Measurements from ENCODE around the gene ERCC1.

The ERCC1 gene

DNA sequence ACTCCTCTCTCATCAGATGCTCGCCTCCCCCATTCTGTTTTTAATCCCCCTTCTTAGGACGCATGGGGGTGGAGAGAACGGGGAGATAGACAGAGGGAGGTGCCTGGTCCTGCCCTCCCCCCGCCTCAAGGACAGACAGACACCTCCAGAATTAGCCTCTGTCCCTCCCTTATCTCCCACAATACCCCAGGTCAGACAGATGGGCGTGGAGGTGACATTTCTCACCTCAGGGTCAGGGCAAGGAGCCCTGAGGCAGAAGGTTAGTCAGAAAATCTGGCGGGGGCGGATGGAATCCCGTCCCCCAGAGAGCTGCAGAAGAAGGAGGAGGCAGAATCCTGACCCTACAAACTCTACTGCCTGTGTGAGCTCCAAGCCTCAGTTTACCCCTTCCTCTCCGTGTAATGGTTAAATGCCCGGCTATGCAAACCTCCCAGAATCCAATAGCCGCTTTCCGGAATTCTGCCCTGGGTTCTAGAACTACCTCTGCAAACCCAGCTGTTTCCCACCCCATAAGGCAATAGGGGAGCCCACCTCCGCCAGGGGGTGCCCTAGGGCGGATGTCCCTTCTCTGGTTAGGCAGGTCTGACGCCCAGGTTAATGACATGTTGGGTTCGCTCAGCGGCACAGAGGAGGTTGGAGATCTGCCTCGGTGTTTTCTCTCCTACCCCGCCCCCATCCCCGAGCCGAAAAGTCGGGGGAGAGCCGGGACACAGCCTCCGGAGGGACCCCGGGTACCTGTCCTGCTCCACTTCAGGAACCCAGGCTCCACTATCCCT is 19.7 kb downstream of the ERCC1 start:
- peak; percentile 45 for DNase-seq

DNA sequence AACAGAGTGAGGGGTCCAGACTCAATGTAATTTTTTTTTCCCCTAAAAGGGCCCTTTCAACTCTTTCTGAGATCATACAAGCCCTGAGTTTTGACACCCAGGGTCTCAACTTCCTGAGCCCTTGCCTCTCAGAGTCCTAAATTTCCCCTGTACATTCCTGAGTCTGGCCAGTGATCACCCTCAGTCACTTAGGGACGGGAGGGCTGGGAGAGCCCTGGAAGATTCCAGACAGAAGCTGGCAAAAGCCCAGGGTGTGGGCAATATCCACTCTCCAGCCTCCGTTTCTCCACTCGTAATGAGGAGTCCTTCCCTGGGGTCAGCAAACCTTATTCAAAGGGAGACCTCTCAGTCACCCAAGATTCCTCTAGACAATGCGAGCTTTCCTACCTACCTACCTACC is 20.4 kb downstream of the ERCC1 start:
- no peak for DNase-seq

DNA sequence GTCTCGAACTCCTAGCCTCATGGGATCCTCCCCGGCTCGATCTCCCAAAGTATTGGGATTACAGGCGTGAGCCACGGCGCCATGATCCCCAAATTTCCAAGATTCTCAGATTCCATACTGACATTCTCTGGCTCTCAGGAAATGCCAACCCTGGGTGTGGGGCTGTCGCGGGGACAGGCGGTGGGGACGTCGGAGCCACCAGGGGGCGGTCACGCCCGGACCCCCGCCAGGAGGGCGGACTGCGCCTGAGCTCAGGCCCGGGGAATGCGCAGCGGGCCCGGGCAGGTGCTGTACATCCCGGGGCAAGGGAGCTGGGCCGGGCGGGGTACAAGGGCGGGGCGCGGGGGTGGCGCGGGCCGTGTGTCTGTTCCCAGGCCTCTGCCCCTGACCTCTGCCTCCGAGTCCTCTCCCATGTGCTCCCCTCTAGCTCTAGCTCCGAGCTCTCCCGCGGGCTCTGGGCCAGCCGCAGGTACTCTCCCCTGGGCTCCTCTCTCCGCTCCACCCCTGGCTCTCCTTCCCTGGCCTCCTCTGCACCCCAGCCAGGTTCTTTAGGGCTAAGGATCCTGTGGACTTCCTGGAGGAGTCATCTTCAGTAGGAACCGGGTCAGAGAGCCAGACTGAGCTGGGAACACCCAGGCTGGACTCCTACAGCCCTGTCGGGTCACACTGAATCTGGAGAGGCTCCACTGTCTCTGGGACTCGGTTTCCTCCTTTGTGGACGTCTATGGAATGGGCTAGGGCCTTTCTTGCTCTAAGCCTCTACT is 21.2 kb downstream of the ERCC1 start:
- DNase-seq: no peak

DNA sequence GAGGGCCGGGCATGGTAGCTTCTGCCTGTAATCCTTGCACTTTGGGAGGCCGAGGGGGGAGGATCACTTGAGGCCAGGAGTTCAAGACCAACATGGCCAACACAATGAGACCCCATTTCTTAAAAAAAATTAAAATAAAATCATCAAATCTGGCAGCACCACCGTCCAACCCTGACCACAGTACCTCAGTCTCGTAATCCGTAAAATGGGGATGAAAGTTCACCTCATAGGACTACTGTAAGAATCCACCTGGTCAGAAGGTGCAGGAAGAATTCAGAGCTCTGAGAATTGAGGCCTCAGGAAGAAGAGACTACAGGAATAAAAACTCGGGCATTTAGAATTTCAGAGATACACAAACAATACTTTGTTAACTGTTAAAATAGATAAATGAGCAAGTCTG is 21.9 kb downstream of the ERCC1 start:
- no peak for DNase-seq

DNA sequence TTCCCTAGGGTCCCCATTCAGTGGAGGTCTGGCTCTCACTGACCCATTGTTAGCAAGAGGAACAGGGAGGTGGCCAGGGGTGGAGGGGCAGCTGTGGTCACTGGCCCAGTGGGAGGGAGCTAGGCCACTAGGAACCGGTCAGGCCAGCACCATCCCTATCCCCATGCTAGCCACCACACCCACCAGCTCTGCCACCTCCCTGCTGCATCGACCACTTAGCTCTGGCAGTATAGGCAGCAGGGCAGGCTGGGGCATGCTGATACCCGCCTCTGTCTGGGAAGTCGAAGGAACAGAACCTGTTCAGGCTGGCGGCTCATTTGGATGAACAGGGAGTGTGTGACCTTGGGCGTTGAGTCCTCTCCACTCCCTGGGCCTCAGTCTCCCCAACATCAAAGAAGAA is 23.5 kb downstream of the ERCC1 start:
- peak; percentile 44 for DNase-seq

DNA sequence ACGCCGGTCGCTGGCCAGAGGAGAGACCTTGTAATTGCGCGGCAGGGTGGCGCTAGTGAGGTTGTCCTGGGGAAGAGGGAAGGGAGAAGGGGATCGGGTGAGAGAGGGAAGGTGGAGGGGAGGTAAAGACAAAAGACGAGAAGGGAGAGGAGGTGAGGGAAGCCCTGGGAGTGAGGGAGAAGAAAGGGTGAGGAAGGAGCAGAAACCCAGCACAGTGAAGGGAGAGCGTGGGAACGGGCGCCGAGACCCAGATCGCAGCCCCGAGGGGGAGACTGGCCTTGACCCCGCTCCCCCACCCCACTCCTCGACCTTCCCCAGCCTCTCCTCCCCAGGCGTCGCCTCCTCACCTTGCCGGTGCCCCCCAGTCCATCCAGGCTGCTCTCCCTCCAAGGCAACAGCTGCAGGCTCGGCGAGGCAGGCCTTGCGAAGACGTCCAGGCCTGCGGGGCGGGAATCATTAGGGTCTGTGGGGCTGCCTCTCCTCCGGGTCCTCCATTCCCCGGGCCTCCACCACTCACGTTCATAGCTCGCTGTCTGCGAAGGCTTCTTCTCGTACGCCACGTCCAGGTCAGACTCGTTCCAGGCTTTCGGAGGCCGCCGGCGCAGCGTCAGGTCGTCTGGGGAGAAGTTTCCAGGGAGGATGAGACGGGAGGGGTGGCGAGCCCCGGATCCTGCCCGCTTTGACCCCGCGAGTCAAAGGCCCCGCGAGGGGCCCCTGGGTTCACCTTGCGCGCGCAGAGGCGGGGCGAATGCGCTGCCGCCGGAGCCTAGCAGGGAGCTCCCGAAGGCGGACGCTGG is 27.7 kb downstream of the ERCC1 start:
- no peak for DNase-seq

DNA sequence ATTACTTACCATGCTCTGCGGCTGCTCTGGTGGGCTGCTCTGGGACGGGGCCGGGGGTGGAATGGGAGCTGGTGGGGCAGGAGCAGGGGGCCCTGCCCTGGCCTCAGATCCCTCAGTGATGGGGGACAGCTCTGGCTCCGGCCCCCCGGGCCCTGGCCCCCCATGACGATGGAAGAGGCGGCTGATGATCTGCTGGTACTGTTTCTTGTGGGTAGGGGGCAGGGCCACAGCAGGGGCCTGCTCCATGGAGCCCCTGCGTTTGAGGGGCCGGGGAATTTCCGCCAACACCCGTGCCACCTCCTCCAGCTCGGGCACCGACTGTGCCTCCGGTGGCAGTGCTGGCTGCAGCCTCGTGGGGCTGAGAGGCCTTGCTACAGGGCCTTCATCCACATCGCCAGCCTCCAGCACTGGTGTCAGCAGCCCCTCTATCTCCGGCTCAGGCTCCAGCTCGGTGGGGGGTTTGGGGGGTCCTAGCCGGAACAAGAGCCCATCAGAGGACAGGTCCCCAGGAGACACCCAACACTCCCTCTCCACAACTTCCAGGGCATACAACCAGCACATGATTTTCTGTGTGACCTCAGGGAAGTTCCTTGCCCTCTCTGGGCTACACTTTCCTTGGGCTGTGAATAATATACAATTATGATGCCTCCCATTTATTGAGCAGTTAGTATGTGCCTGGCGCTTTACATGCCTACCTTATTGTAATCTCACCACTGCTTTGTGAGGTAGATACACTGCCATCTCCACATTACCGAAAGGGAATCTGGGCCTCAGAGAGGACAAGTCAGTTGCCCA is 31.6 kb downstream of the ERCC1 start:
- no peak for DNase-seq

DNA sequence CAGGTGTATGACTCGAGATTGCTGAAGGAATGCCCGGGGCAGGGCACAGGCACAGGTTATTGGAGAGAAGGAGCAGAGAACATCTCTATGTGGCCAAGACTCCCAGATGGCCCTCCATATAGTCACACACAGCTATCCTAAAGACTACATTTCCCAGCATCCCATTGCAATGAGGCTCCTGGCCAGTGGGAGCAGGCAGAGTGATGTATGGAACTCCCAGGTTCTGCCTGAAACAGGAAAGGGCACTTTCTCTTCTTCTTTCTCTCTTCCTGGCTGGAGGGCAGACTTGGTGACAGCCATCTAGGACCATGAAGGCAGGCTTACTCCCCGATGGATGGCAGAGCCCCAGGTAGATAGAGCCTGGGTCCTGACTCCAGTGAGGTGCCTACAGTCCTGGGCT is 32.4 kb downstream of the ERCC1 start:
- DNase-seq: peak; percentile 18

DNA sequence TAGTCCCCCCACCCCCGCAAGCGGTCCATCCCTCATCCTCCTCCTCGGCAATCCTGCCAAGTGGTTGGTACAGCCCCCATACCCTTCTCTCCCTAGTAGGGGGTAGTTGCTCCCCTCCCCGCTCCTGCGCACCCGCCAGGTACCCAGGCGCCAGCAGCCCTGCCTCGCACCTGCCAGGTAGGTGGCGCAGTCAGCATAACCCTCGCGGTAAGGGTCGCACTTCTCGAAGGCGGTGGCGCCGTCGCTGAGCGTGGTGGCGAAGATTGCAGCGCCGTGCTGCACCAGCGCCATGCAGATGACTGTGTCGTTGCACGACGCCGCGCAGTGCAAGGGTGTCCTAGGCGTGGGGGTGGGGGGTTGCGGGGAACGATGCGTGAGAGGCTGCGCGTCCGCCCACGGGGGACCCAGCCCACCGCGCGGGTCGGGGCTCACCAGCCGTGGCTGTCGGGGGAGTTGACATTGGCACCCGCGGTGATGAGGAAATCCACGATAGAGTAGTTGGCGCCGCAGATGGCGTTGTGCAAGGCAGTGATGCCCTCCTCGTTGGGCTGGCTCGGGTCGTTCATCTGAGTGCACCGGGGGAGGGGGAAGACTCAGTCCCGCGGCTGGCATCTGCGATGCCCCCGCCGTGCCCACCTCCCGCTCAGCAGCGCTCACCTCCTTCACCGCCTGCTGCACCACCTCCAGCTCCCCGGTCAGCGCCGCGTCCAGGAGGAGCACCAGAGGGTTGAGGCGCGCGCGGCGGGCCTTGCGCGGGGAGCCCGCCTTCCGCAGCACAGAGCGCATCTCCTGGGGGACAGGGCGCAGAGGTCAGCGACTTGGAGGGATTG is 38.1 kb downstream of the ERCC1 start:
- DNase-seq: peak; percentile 3

DNA sequence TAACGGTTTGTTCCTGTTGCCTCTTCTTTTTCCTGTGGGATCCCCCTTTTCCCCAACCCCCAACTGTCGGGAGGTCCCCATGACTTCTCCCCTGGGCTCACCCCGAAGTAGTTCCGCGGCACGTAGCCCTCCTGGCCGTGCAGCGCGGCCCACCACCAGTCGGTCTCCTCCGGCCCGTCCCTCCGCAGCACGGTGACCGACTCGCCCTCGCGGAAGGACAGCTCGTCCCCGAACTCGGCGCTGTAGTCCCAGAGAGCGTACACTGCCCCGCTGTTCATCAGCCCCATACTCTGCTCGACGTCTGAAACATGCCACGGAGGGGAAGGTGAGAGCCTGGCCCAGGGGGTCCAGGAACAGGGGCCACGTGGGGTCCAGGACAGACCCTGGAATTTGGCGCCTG is 41.3 kb downstream of the ERCC1 start:
- no peak for DNase-seq

DNA sequence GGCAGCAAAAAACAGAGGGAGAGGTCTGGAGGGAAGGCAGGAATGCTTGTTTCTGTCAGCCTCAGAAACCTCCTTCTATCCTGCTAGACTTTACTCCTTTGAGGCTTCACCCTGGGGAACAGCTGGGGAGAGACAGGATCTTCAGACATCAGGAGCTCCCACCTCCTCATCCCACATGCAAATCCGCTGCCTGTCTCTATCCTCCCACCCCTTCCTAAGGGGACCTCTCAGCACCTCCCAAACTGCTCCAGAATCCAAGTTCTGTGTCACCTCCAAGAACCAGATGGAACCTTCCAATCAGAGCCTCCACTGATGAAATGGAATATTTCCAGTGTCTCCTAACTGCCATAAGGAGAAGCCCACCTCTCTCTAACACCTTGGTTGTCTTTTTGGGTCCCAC is 43.6 kb downstream of the ERCC1 start:
- DNase-seq: no peak

DNA sequence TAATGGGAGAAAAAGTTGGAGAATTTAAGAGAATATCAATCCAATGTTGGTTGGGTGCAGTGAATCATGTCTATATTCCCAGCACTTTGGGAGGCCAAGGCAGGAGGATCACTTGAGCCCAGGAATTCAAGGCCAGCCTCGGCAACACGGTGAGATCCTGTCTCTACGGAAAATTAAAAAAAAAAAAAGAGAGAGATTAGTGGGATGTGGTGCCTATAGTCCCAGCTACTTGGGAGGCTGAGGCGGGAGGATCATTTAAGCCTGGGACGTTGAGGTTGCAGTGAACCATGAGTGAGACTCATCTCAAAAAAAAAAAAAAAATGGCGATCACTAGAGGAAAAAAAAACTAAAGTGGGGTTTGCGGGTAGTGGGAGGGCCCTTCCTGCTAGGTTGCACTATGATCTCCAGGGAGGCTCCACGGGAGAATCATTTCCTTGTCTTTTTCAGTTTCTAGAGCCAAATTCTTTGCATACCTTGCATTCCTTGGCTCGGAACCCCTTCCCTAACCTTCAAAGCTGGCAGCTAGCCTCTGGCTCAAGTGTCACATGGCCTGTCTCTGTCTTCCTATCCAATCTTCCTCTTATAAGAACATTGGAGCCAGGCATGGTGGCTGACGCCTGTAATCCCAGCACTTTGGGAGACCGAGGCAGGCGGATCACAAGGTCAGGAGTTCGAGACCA is 47.5 kb downstream of the ERCC1 start:
- DNase-seq: no peak

DNA sequence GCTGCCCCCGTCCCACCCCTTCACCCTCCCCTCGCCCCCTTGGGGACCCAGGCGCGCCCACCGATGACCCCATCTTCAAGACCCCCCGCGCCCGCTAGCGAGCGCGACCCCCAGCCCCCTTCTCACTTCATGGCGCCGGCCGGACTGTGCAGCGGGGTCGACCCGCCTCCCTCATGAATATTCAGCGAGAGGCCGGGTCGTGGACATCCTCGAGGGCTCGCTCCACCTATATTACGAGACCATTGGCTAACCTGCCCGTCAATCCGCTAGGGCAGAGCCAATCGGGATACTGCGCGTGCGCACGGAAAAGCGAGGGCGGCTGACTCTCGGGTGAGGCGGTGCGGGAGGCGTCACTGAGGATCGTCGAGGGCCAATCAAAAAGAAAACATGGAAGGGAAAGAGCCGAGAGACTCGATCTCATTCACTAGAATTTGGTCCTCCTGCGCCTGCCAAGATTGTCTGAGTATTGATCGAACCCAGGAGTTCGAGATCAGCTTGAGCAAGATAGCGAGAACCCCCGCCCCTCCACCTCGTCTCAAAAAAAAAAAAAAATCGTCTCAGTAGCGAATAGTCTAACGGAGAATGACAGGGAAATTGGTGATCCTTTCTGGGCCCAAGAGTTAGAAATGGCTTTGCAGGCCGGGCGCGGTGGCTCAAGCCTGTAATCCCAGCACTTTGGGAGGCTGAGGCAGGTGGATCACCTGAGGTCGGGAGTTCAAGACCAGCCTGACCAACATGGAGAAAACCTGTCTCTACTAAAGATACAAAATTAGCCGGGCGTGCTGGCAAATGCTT is 53.1 kb downstream of the ERCC1 start, which contains the start of gene ERCC2:
TSS of gene ERCC2 (minus strand) at position 164 of the 795 bp plus-strand sequence. CDS start at position 131, 33 bp downstream.
- DNase-seq: peak; percentile 96

DNA sequence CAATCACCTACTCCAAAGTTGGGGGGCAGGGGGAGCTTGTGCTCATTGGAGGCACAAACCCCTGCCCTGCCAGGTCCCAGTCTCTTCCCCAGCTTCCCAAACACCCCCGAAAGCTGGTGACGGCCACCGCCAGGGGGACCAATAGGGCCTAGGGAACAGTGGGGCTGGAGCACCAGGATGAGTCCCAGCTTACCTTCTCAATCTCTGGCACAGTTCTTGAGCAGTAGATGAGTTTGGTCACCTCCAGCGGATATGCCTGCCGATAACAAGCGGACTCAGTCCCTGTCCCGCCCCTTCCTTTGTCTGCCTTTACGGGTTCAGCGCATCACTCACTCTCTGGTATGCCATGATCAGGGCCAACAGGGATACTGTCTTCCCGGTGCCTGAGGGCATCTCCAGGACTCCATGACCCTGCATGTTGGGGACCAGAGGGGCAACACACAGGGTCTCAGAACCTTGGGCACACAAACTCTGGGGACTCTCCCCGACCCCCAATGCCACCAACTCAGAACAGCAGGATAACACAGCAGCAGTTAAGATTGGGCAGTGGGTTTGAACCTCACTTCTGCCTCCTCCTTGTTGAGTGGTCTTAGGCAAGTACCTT is 54.9 kb downstream of the ERCC1 start:
- DNase-seq: no peak

DNA sequence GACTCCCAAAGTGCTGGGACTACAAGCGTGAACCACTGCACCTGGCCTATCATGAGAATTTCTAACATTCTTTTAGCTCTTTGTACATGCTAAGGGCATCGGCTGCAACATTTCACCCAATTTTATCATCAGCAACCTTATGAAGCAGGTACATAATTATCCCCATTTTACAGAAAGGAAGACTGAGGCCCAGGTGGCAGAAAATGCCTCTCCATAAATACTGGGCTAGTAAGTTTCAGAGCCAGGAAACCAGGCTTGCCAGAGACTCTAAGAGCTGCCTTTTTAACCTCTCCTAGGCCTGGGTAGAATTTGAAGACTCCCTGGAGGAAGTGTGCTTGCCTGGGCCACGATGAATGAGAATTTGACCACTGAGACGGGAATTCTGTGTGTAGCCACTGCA is 55.6 kb downstream of the ERCC1 start:
- no peak for DNase-seq

DNA sequence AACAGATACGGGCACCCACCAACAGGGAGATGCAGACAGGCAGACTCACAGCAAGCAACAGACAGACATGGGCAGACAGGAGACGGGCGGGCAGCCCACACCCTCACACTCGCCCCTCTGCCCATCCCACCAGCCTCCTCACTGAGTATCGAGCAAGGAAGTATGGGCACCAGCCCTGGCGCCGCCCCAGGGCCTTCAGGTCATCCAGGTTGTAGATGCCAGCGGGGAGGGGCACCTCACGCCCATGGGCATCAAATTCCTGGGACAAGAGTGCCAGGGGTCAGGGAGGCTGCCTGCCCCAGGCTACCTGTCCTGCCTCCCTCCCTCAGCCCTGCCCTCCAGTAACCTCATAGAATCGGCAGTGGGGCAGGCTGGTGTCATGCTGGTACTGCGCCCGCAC is 59.0 kb downstream of the ERCC1 start:
- no peak for DNase-seq

DNA sequence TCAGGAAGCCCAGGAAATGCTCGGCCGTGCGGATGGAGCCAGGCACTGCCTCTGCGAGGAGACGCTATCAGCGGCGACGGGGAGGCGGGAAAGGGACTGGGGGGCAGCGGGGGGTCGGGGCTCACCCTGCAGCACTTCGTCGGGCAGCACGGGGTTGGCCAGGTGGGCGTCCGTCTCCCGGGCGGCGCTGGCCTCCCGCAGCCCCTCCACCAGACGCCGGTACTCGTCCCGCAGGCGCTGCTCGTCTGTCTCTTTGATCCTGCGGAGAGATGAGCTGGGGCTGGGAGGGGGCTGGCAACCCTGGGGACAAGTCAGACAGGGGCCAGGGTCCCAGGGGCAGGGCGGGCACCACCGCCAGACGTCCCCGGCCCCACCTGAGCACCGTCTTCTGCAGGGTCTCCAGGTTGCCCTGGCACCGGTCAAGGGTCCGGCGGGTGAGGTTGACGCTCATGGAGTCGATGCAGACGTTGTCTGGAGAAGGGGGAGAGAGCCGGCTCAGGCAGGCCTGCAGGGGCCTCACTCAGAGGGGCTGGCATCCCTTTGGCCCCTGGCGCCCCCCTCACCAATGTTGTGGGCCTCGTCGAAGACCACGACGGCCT is 59.8 kb downstream of the ERCC1 start:
- no peak for DNase-seq

DNA sequence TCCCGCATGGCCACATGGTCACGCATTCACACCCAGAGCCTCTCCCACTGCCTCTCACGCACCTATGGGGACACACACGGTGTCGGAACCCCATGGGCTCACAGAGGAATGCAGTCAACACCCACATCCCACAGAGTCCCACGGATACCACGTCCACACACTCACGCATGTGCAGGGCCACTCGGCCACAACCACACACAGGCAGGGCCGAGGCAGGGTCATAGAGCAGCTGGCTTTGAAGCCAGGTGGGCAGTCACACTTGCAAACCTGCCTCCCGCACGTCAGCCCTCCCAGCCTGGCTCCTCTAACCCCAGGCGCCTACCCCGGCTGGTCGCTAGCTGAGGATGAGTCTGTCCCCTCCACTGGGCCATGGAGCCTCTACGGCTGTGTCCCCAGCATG is 61.4 kb downstream of the ERCC1 start:
- DNase-seq: no peak

DNA sequence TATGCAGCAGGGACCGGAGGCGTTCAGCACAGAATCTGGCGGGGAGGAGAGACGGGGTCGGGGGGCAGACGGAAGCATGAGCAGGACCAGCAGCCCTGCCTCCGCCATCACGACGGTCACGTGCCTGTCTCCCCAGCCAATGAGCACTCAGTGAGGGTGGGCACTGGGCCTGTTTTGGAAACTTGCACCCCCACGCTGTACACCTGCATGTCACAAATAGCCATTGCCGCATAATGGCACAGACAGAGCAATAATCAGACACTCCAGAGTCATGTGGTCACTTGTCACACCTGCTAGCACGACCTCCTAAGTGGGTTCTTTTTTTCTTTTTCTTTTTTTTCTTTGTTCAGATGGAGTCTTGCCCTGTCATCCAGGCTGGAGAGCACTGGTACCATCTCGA is 62.1 kb downstream of the ERCC1 start:
- DNase-seq: no peak
